Chondrocyte (in vitro differentiated cells): Measurements from ENCODE around the gene DSCAML1. TPM values are rescaled to one million over a fixed set of nuclear protein-coding genes. Genes with fewer than 3 reads are reported as not detected.

Source experiments
- DNase-seq: peaks from one replicate; pipeline ENCODE4 v3.0.0; 2021; ENCODE audit warnings: mixed read lengths, low spot score
- H3K27ac Mint-ChIP-seq: one replicate; pipeline ENCODE4 v1.8.0; 2021; ENCODE audit warnings: mild to moderate bottlenecking, moderate library complexity, mixed read lengths; ENCODE audit not compliant: unreplicated experiment
- H3K27me3 Mint-ChIP-seq: 2 replicates; pipeline ENCODE4 v1.8.0; 2021; ENCODE audit warnings: low read depth, mixed read lengths
- H3K36me3 Mint-ChIP-seq: 2 replicates; pipeline ENCODE4 v1.8.0; 2021; ENCODE audit warnings: low read depth, mixed read lengths
- H3K4me1 Mint-ChIP-seq: 2 replicates; pipeline ENCODE4 v1.8.0; 2021; ENCODE audit warnings: low read depth, mild to moderate bottlenecking, mixed read lengths
- H3K4me3 Mint-ChIP-seq: one replicate; pipeline ENCODE4 v1.8.0; 2021; ENCODE audit warnings: mild to moderate bottlenecking, moderate library complexity, mixed read lengths; ENCODE audit not compliant: unreplicated experiment
- H3K9me3 Mint-ChIP-seq: 2 replicates; pipeline ENCODE4 v1.8.0; 2021; ENCODE audit warnings: low read depth, mixed read lengths
- total RNA-seq: library from RNA; stranded (reverse); gene quantifications from 3 replicates; pipeline ENCODE4 v1.2.1, GENCODE V29; 2021
- TF ChIP-seq, protein P1 (sequence below): fragments of 200-600 bp; sonication (generic); IDR thresholded peaks from 2 replicates; pipeline ENCODE4 v1.5.0; 2021; ENCODE audit warnings: antibody characterized with exemption, mild to moderate bottlenecking, moderate library complexity

DSCAML1 gene
- total RNA-seq, 1 donor from 2014 or later, result not detected

- DNase-seq, result no peak
- Mint-ChIP-seq H3K9me3 (no peaks in the 10 kb centered on the region), H3K4me3 (no peak overlapping the region), H3K27me3 (peaks cover 51% of the 10 kb centered on the region), H3K36me3 (no peaks in the 10 kb centered on the region), H3K27ac (no peak overlapping the region), H3K4me1 (no peaks in the 10 kb centered on the region)
- TF ChIP-seq, protein P1, sequence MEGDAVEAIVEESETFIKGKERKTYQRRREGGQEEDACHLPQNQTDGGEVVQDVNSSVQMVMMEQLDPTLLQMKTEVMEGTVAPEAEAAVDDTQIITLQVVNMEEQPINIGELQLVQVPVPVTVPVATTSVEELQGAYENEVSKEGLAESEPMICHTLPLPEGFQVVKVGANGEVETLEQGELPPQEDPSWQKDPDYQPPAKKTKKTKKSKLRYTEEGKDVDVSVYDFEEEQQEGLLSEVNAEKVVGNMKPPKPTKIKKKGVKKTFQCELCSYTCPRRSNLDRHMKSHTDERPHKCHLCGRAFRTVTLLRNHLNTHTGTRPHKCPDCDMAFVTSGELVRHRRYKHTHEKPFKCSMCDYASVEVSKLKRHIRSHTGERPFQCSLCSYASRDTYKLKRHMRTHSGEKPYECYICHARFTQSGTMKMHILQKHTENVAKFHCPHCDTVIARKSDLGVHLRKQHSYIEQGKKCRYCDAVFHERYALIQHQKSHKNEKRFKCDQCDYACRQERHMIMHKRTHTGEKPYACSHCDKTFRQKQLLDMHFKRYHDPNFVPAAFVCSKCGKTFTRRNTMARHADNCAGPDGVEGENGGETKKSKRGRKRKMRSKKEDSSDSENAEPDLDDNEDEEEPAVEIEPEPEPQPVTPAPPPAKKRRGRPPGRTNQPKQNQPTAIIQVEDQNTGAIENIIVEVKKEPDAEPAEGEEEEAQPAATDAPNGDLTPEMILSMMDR, result no peak
These were observed 25.2 kb downstream of the DSCAML1 start for GRCh38 chr11:117771841-117772240.

DNA sequence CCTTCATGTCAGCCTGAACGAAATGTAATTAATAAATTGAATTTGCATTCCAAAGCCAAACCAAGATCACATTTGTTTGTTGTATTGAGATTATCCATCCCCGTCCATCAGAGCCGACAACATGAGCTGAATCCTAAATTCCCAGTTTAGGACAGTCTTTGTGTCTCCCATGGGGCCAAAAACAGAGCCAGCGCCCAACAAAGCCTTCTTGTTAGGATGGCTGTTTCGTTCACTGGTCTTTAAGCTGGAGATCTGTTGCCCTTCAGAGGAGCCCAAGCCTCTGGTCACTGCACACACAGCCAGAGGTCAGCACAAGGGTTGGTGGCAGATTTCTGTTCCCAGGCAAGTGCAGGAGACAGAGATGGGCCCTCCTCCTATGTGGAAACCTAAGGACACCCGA is 25.8 kb downstream of the DSCAML1 start:
- no peaks in the 10 kb centered on the region for H3K9me3 Mint-ChIP-seq
- no peaks in the 10 kb centered on the region for H3K4me1 Mint-ChIP-seq
- DNase-seq, result no peak
- H3K27me3 Mint-ChIP-seq, result peaks cover 51% of the 10 kb centered on the region
- no peak overlapping the region for H3K4me3 Mint-ChIP-seq
- TF ChIP-seq, protein P1, result no peak
- no peak overlapping the region for H3K27ac Mint-ChIP-seq
- no peaks in the 10 kb centered on the region for H3K36me3 Mint-ChIP-seq

DNA sequence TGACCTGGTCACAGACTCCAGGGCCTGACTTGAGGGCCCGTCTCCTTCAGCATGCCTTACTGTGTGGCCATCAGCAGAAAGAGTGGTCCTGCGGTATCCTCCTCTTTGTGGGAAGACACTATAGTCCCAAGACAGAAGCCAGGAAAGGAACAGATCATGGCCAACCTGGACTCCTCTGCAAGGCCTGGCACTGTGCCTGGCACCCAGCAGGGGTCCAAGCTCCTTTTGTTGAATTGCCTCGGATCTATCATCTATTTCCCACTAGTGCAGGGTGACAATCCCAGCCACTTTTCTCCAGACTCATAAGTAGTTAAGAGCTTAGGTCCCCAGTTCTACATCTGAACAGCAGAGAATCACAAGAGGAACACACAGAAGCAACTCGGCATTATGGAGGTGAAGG is 27.0 kb downstream of the DSCAML1 start:
- DNase-seq, result no peak
- Mint-ChIP-seq H3K4me1 (no peaks in the 10 kb centered on the region), H3K4me3 (no peak overlapping the region), H3K36me3 (no peaks in the 10 kb centered on the region), H3K27ac (no peak overlapping the region), H3K27me3 (peaks cover 49% of the 10 kb centered on the region), H3K9me3 (no peaks in the 10 kb centered on the region)
- TF ChIP-seq, protein P1, result no peak

DNA sequence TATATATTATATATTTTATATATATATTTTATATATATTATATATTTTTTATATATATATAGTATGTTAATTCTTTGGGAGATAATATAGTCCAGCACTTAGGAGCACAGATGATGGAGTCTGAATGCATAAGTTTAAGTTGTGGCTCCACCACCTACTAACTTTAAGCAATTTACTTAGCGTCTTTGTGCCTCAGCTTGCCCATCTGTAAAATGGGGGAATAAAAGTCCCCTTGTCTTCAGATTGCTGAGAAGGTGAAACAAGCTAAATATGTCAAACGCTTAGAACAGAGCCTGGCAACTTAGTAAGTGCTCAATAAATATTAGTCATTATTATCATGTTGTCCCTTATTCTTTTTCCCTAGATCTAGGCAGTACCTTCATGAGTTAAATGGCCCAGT is 27.5 kb downstream of the DSCAML1 start:
- no peak overlapping the region for H3K4me3 Mint-ChIP-seq
- peaks cover 51% of the 10 kb centered on the region for H3K27me3 Mint-ChIP-seq
- no peak overlapping the region for H3K27ac Mint-ChIP-seq
- no peaks in the 10 kb centered on the region for H3K9me3 Mint-ChIP-seq
- H3K4me1 Mint-ChIP-seq, result no peaks in the 10 kb centered on the region
- TF ChIP-seq, protein P1, result no peak
- no peak for DNase-seq
- no peaks in the 10 kb centered on the region for H3K36me3 Mint-ChIP-seq

DNA sequence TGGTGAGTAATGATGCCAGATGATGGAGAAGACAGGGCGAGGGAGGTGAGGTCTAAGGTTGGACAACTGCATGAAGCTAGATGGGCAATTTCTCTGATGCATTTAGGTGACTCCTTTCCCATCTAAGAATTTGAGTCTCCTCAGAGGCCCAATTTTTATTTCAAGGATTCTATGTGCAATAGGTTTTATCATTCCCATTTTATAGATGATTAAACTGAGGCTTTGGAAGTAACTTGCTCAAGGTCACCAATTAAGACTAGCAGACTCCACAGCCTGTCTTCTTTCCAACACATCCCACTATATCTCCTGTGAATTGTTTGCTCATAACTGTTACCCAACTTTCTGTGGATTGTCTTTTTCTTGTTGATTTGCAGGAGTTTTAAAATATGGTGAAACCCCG is 28.5 kb downstream of the DSCAML1 start:
- no peak for DNase-seq
- Mint-ChIP-seq H3K4me3 (no peak overlapping the region), H3K27me3 (peaks cover 52% of the 10 kb centered on the region), H3K9me3 (no peaks in the 10 kb centered on the region), H3K36me3 (no peaks in the 10 kb centered on the region), H3K27ac (no peak overlapping the region), H3K4me1 (no peaks in the 10 kb centered on the region)
- TF ChIP-seq, protein P1, result no peak
